GM19043 (cell line): ENCODE data around the gene CACNB1.

Experiments
- ATAC-seq: cut with Tn5 transposase; IDR thresholded peaks from one replicate; pipeline ENCODE4 v1.9.1; 2021; ENCODE audit warnings: low read depth; ENCODE audit not compliant: unreplicated experiment

The CACNB1 gene

DNA sequence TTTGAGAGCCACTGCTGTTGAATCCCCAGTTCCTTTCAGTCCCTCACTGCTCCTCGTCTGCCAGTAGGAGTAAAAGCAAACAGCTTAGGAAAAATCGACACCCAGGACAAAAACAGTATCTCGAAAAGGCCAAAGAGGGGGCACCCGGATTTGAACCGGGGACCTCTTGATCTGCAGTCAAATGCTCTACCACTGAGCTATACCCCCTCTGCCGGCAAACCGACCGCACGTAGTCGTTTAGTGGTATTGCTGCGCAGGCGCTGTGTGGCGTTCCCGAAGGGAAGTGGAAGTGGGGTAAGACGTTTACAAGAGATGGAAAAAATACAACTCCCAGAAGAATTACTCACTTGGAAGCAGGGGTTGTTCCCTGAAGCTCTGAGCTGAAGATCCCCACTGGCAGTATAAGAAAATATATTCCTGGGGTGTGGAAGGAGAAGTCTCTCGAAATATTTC lies 43.8 kb downstream of the CACNB1 start:
- ATAC-seq: no peak

GRCh38 chr17:39151943-39152818 lies 45.3 kb downstream of the CACNB1 start:
- ATAC-seq: no peak

GRCh38 chr17:39151150-39151942 lies 46.1 kb downstream of the CACNB1 start, which contains the start of gene PLXDC1:
Gene PLXDC1, minus strand, starts transcription at chr17:39151637. Its CDS starts 200 bp downstream, at chr17:39151437.
- ATAC-seq: no peak

DNA sequence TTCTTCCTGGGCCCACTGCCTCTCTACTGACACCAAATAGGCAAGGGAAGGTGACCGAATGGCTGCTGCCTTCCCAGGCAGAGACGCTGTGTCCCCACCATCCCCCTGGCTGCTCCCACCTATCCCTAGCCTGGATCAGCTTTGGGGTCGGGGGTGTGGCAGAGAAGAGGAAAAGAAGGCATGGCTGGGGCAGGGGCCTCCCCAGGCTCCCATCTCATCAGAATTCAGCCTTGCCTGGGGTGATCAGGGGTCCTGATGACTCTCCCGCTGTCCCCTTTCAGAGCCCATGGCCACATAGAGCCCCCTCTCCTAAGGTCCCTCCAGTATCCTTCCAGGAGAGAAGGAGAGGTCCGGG lies 46.7 kb downstream of the CACNB1 start:
- no peak for ATAC-seq

DNA sequence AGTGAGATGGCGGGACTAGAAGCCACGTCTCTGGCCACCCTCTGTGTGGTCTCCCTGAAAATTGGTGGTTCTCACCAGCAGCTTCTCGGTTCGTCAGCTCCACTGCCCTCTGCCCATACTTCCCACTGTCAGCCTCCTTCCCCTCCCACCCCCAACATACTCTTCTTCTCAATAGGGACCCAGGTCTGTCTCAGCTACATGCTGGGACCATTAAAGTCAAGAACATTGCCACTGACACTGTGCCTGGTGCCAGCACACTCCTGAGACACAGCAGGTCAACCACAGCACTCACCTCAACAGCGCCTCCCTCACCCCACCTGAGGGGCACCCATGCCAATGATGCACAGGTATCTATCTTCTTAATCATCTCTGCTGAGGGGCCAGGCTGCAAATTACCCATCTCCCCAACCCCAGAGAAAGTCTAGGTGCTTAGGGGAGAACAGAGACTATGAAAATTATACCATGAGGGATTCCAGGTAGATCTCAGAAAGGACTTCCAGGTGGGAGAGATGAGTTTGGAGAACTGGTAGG lies 47.3 kb downstream of the CACNB1 start:
- ATAC-seq: no peak

DNA sequence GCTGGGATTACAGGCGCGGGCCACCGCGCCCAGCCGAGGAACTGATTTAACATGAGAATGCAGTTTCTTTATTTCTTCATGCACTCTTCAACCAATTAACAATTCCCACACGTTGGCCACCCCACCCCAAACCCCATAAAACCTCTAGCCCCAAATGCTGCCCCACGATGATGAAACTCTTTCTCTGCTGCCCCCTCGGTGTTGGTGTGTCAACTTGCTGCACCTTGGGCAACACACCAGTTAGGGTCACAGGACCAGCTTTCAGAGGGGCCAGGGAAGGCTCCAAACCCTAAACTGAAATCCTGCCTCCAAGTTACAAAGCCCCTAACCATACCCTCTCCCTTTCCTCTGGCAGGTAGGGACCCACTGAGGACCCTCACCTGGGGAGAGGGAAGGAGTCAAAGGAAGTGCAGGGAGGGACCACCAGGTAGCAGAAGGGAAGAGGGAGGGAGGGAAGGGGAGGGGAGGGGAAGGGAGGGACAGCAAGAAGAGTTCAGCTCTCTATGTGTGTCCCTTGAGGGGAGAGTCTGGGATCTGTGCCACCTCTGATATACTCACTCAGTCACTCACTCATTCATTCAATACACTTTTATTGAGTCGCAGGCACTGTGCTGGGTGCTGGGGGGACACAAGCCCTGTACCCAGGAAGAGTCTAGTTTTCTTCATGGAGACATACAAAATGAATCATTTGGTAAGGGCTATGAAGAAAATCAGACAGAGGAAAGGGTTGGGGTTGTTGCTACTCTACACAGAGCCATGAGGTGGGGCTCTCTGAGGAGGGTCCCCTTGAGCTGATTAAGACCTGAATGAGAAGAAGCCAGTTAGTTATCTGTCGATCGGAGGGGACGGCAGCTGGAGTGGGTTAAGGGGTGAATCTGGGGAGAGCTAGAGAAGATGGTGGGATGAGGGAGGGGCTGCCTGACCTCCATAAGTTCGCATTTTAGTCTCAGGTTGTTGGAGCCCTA lies 50.0 kb downstream of the CACNB1 start:
- no peak for ATAC-seq

DNA sequence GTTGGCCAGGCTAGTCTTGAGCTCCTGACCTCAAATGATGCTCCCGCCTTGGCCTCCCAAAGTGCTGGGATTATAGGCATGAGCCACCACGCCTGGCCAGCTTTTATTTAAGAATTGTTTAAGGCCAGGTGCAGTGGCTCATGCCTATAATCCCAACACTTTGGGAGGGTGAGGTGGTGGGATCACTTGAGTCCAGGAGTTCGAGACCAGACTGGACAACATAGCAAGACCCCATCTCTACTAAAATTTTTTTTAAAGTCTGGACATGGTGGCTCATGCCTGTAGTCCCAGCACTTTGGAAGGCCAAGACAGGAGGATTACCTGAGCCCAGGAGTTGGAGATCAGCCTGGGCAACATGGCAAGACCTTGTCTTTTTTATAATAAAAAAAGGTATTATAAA lies 51.2 kb downstream of the CACNB1 start:
- no peak for ATAC-seq

- no peak for ATAC-seq
Observed at GRCh38 chr17:39145143-39145542, 52.3 kb downstream of the CACNB1 start.

GRCh38 chr17:39144416-39144840 lies 53.0 kb downstream of the CACNB1 start:
- ATAC-seq: no peak

DNA sequence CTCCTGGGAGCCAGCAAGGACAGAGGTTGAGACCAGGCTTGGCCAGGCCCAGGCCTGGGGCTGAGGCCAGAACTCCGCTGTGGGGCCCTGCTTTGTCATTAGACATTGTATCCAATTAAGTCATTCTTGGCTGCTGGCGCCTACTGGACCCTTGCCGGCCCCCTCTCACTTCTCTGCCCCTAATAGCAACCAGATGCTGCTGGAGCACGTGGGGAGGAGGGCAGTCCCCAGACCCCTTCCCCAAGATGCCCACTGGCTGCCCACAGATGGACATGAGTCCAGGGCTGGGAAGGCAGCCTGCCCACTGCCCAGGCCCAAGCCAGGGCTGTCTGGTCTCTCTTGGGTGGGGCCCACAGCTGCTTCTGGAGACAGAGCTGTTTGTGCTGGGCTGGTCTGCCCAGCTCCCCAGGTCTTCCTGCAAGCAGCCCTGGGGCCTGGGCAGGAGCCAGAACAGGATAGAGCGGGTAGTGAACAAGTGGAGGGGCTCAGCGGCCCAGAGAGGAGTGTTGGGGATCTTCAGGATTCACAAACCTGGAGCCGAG lies 53.8 kb downstream of the CACNB1 start:
- no peak for ATAC-seq

- ATAC-seq: no peak
Observed at GRCh38 chr17:39141915-39142664, 55.4 kb downstream of the CACNB1 start.

- no peak for ATAC-seq
Observed at GRCh38 chr17:39141294-39141693, 56.2 kb downstream of the CACNB1 start.

- ATAC-seq: no peak
Observed at GRCh38 chr17:39139561-39139960, 57.9 kb downstream of the CACNB1 start.

- no peak for ATAC-seq
Observed at GRCh38 chr17:39139161-39139511, 58.3 kb downstream of the CACNB1 start.

DNA sequence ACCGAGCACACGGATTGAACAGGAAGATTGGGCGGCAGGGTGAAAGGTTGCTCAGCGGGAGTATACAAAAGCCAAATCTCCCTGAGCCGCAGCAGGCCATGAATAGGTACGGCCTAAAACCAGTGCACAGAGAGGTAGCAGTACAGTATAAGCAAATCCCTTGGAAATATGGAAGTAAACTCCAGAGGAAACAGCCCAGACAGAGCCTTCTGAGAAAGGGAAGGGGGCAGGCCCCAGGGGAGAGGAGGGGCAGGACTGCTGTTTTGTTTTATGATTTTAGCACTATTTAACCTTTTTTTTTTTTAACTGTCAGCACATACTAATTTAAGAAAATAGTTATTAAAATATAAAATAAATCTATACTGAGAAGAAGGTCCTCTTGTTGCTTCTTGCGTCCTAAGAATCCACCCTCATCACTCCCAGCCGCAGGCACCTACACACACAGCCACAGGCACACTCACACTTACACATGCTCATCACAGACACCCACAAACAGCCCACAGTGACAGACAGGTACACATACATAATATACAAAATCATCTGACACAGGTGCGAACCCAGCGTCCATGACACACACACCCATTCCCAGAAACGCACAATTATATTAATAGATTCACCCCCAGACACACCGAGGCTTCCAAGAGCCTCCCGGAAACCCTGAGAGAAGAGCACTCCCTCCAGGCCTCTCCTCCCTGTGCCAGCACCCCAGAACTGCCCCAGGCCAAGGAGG lies 58.9 kb downstream of the CACNB1 start:
- ATAC-seq: no peak

GRCh38 chr17:39134878-39135277 lies 62.6 kb downstream of the CACNB1 start:
- no peak for ATAC-seq

GRCh38 chr17:39132192-39132610 lies 65.3 kb downstream of the CACNB1 start:
- ATAC-seq: no peak

GRCh38 chr17:39131616-39132015 lies 65.9 kb downstream of the CACNB1 start:
- no peak for ATAC-seq

DNA sequence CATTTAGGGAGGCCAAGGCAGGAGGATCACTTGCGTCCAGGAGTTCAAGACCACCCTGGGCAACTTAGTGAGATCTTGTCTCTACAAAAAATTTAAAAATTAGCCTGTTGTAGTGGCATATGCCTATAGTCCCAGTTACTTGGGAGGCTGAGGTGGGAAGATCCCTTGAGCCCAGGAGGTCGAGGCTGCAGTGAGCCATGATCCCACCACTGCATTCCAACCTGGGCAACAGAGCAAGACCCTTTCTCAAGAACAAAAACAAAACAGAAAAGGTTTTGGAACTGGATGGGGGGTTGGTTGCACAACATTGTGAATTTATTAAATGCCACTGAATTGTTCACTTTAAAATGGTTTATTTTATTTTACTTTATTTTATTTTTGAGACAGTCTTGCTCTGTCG lies 67.3 kb downstream of the CACNB1 start:
- ATAC-seq: no peak
